Mesenchymal stem cell (in vitro differentiated cells and primary cell): ENCODE data around the gene CEP128. TPM values are rescaled to one million over a fixed set of nuclear protein-coding genes. Genes with fewer than 3 reads are reported as not detected.

ENCODE experiments used
- DNase-seq: peaks from one replicate; pipeline ENCODE4 v3.0.0-alpha.2; 2013
- H2AFZ ChIP-seq: one replicate; pipeline ENCODE4 v1.6.1; 2013; ENCODE audit warnings: low read depth, mild to moderate bottlenecking, control low read depth, inconsistent platforms, low read length, moderate library complexity
- H2AK5ac ChIP-seq: 2 replicates; pipeline ENCODE4 v1.6.1; 2013; ENCODE audit warnings: low read length, moderate library complexity, mild to moderate bottlenecking, inconsistent platforms; ENCODE audit not compliant: severe bottlenecking
- H2BK120ac ChIP-seq: one replicate; pipeline ENCODE4 v1.6.1; 2013; ENCODE audit warnings: low read depth, mild to moderate bottlenecking, inconsistent platforms, low read length, moderate library complexity
- H2BK12ac ChIP-seq, 2 experiments: one replicate each; pipeline ENCODE4 v1.6.1; 2013; ENCODE audit warnings: inconsistent platforms in 2 of 2, low read length in 2 of 2, mild to moderate bottlenecking in 2 of 2, moderate library complexity in 2 of 2, control low read depth in 1 of 2
- H2BK15ac ChIP-seq: one replicate; pipeline ENCODE4 v1.6.1; 2013; ENCODE audit warnings: mild to moderate bottlenecking, low read depth, inconsistent platforms; ENCODE audit not compliant: poor library complexity, severe bottlenecking
- H2BK5ac ChIP-seq: 2 replicates; pipeline ENCODE4 v1.6.1; 2013; ENCODE audit warnings: low read depth, mild to moderate bottlenecking, low read length, control low read depth, inconsistent platforms; ENCODE audit not compliant: poor library complexity, severe bottlenecking
- H3K14ac ChIP-seq, 2 experiments: one replicate each; pipeline ENCODE4 v1.6.1; 2013; ENCODE audit warnings: inconsistent platforms in 2 of 2, low read length in 2 of 2, control low read depth in 1 of 2, mild to moderate bottlenecking in 1 of 2, moderate library complexity in 1 of 2
- H3K18ac ChIP-seq, 2 experiments: one replicate each; pipeline ENCODE4 v1.6.1; 2013; ENCODE audit warnings: inconsistent platforms in 2 of 2, low read length in 2 of 2, control low read depth in 1 of 2, low read depth in 1 of 2, mild to moderate bottlenecking in 1 of 2
- H3K23ac ChIP-seq, 2 experiments: one replicate each; pipeline ENCODE4 v1.6.1; 2013; ENCODE audit warnings: inconsistent platforms in 2 of 2, low read length in 2 of 2, mild to moderate bottlenecking in 2 of 2, moderate library complexity in 2 of 2, control low read depth in 1 of 2
- H3K27ac ChIP-seq: 2 replicates; pipeline ENCODE4 v1.5.1; 2013; ENCODE audit warnings: mild to moderate bottlenecking, moderate library complexity, low read length, control low read depth, inconsistent platforms; ENCODE audit not compliant: poor library complexity, severe bottlenecking
- H3K27me3 ChIP-seq, 2 experiments: 2 replicates each; pipeline versions ENCODE4 v1.6.1 to v1.7.0; 2013; ENCODE audit warnings: low read length in 2 of 2, mild to moderate bottlenecking in 2 of 2, moderate library complexity in 2 of 2, control low read depth in 1 of 2, inconsistent platforms in 1 of 2; ENCODE audit not compliant: control insufficient read depth in 1 of 2, insufficient read depth in 1 of 2
- H3K36me3 ChIP-seq, 2 experiments: 2 replicates each; pipeline versions ENCODE4 v1.6.1 to v1.7.0; 2013; ENCODE audit warnings: low read length in 2 of 2, control low read depth in 1 of 2, inconsistent platforms in 1 of 2, low read depth in 1 of 2, mild to moderate bottlenecking in 1 of 2; ENCODE audit not compliant: insufficient read depth in 2 of 2, control insufficient read depth in 1 of 2
- H3K4ac ChIP-seq, 2 experiments: one replicate each; pipeline ENCODE4 v1.6.1; 2013; ENCODE audit warnings: inconsistent platforms in 2 of 2, low read length in 2 of 2, mild to moderate bottlenecking in 2 of 2, moderate library complexity in 2 of 2, control low read depth in 1 of 2, low read depth in 1 of 2
- H3K4me1 ChIP-seq: 2 replicates; pipeline ENCODE4 v1.6.1; 2013; ENCODE audit warnings: low read depth, low read length, control low read depth; ENCODE audit not compliant: control insufficient read depth, insufficient read depth
- H3K4me2 ChIP-seq: 2 replicates; pipeline ENCODE4 v1.6.1; 2013; ENCODE audit warnings: low read length, mild to moderate bottlenecking, inconsistent platforms; ENCODE audit not compliant: poor library complexity, severe bottlenecking
- H3K4me3 ChIP-seq, 2 experiments: 2 replicates each; pipeline versions ENCODE4 v1.5.1 to v1.7.0; 2013; ENCODE audit warnings: low read length in 2 of 2, mild to moderate bottlenecking in 2 of 2, control low read depth in 1 of 2, low read depth in 1 of 2; ENCODE audit not compliant: insufficient read depth in 1 of 2
- H3K79me1 ChIP-seq: replicated peaks from 2 replicates; pipeline ENCODE4 v1.6.1; 2013; ENCODE audit warnings: mild to moderate bottlenecking, control low read depth, low read length, inconsistent platforms; ENCODE audit not compliant: poor library complexity, severe bottlenecking
- H3K9ac ChIP-seq: 2 replicates; pipeline ENCODE4 v1.7.0; 2013; ENCODE audit warnings: mild to moderate bottlenecking, low read length, moderate library complexity
- H3K9me3 ChIP-seq: 2 replicates; pipeline ENCODE4 v1.7.0; 2013; ENCODE audit warnings: mild to moderate bottlenecking, low read length; ENCODE audit not compliant: control insufficient read depth
- H4K8ac ChIP-seq: one replicate; pipeline ENCODE4 v1.6.1; 2013; ENCODE audit warnings: inconsistent platforms, mild to moderate bottlenecking, low read length, moderate library complexity
- H4K91ac ChIP-seq: one replicate; pipeline ENCODE4 v1.6.1; 2013; ENCODE audit warnings: mild to moderate bottlenecking, low read length, inconsistent platforms
- small RNA-seq: library from polyadenylated mRNA; stranded (forward); fragments of <200 nt; extraction: miRNeasy Mini kit (QIAGEN cat#:217004); gene quantifications from one replicate; pipeline ENCODE3, GENCODE V24; 2013; ENCODE audit warnings: low read depth

Gene CEP128

GRCh38 chr14:80447392-80447791, 494.1 kb downstream of the CEP128 start:
- H3K4ac ChIP-seq: no peak overlapping the region
- H2BK12ac ChIP-seq: no peak overlapping the region
- no peak overlapping the region for H4K91ac ChIP-seq
- H3K4me1 ChIP-seq: peaks cover 1% of the 10 kb centered on the region
- no peak overlapping the region for H3K23ac ChIP-seq
- no peak overlapping the region for H2BK120ac ChIP-seq
- no peaks in the 10 kb centered on the region for H3K27me3 ChIP-seq
- no peak overlapping the region for H3K4me2 ChIP-seq
- H3K9ac ChIP-seq: no peak overlapping the region
- no peak for DNase-seq
- H3K18ac ChIP-seq: no peak overlapping the region
- no peak overlapping the region for H3K14ac ChIP-seq
- H3K27ac ChIP-seq: no peak overlapping the region
- H2AFZ ChIP-seq: no peak overlapping the region
- H2BK5ac ChIP-seq: no peak overlapping the region
- H2AK5ac ChIP-seq: no peak overlapping the region
- peaks cover 10% of the 10 kb centered on the region for H3K9me3 ChIP-seq
- no peak overlapping the region for H4K8ac ChIP-seq
- no peaks in the 10 kb centered on the region for H3K36me3 ChIP-seq
- H3K79me1 ChIP-seq: no peaks in the 10 kb centered on the region
- H2BK15ac ChIP-seq: no peak overlapping the region
- no peak overlapping the region for H3K4me3 ChIP-seq

Small RNAs within 50 kb of the gene (small RNA-seq; reads per million reads assigned to genes)
- not detected for gene AC022404.1
